GM19193 (cell line): ENCODE data around the gene ZNF580.

Source experiments
- POLR2A ChIP-seq: IDR thresholded peaks from 4 replicates; pipeline ENCODE4 v1.6.1; 2011; ENCODE audit not compliant: insufficient read depth, insufficient read length; ENCODE audit errors: extremely low read depth

The ZNF580 gene

GRCh38 chr19:55625004-55625326 is 15.8 kb upstream of the ZNF580 start:
- no peak for TF ChIP-seq POLR2A

- TF ChIP-seq POLR2A = no peak
Observed at GRCh38 chr19:55626350-55626749, 14.5 kb upstream of the ZNF580 start.

- TF ChIP-seq POLR2A = no peak
Observed at GRCh38 chr19:55632463-55632834, 8.4 kb upstream of the ZNF580 start.

- TF ChIP-seq POLR2A = no peak
Observed at GRCh38 chr19:55633861-55634260, 6.9 kb upstream of the ZNF580 start.

- TF ChIP-seq POLR2A = no peak
Observed at GRCh38 chr19:55635334-55635717, 5.5 kb upstream of the ZNF580 start.

- no peak for TF ChIP-seq POLR2A
Observed at GRCh38 chr19:55635856-55636440, 4.9 kb upstream of the ZNF580 start.

- no peak for TF ChIP-seq POLR2A
Observed at GRCh38 chr19:55636723-55637122, 4.1 kb upstream of the ZNF580 start.

- peak; percentile 9 for TF ChIP-seq POLR2A
Observed at GRCh38 chr19:55637534-55637933, 3.3 kb upstream of the ZNF580 start.

GRCh38 chr19:55638864-55639359 is 1.9 kb upstream of the ZNF580 start:
- TF ChIP-seq POLR2A = no peak

- TF ChIP-seq POLR2A = peak; percentile 13
Observed at GRCh38 chr19:55640043-55640576, 692 bp upstream of the ZNF580 start.

GRCh38 chr19:55641426-55642152 is 787 bp downstream of the ZNF580 start:
- peak; percentile 2 for TF ChIP-seq POLR2A

- no peak for TF ChIP-seq POLR2A
Observed at GRCh38 chr19:55642153-55643002, 1.6 kb downstream of the ZNF580 start.

- TF ChIP-seq POLR2A = peak; percentile 67
Observed at GRCh38 chr19:55643003-55643886, 2.4 kb downstream of the ZNF580 start, which contains the start of gene ZNF581. Gene ZNF581 (plus strand): TSS chr19:55643649. CDS start chr19:55644572, 923 bp downstream.

GRCh38 chr19:55643887-55644176 is 3.0 kb downstream of the ZNF580 start:
- no peak for TF ChIP-seq POLR2A
